ENCODE measurements around the gene FGD3. TPM values are rescaled to one million over a fixed set of nuclear protein-coding genes. Genes with fewer than 3 reads are reported as not detected.

The FGD3 gene
- total and polyA plus RNA-seq, 2 of the 8 experiments (the other 6 are each of a cell fraction or from before 2014, with no cell fraction given), result 1.4 to 1.9 TPM

DNA sequence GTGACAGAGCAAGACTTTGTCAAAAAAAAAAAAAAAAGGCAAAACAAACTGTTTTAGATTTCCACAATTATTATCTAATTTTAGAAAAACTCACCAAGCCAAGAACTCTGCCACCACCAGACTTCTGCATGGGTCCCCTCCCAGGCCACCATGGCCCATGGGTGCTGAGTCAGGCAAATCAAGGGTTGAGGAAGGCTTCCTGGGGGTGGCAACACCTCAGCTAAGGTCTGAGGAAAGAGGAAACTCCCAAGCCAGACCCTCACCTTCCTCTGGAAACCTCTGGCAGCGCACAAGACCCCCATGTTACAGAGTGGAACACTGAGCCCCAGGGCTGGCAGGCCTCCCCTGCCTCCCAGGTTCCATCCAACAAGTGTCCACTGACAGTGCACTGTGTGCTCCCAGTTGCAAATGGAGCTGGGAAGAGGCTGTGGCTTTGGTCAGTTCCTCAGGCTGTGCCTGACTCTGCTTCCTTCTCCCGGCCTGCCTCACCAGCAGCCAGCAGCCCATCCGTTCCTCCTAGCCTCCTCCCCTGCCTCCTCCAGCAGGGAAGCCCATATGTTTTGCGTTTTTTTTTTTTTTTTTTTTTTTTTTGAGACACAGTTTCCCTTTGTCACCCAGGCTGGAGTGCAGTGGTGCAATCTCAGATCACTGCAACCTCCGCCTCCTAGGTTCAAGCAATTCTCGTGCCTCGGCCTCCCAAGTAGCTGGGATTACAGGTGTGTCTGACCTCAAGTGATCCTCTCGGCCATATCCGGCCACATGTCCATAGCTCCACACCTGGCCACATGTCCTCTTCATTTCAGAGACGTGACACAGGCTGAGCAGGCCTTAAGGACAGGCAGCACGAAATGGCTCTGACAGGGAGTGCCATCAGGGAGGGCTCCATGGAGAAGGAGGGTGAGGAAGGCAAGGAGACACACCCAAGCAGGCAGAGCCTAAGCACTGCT lies 107.7 kb downstream of the FGD3 start (continued):
- TF ChIP-seq, protein P1, sequence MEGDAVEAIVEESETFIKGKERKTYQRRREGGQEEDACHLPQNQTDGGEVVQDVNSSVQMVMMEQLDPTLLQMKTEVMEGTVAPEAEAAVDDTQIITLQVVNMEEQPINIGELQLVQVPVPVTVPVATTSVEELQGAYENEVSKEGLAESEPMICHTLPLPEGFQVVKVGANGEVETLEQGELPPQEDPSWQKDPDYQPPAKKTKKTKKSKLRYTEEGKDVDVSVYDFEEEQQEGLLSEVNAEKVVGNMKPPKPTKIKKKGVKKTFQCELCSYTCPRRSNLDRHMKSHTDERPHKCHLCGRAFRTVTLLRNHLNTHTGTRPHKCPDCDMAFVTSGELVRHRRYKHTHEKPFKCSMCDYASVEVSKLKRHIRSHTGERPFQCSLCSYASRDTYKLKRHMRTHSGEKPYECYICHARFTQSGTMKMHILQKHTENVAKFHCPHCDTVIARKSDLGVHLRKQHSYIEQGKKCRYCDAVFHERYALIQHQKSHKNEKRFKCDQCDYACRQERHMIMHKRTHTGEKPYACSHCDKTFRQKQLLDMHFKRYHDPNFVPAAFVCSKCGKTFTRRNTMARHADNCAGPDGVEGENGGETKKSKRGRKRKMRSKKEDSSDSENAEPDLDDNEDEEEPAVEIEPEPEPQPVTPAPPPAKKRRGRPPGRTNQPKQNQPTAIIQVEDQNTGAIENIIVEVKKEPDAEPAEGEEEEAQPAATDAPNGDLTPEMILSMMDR (IDR thresholded peaks at IDR 0.05; ENCODE audit: control extremely low read depth in 1 of 3, insufficient read depth in 1 of 3, low read depth in 1 of 3, low read length in 3 of 3), result no peak
- TF ChIP-seq CEBPB (IDR thresholded peaks at IDR 0.05; ENCODE audit: low read depth, low read length) (no peak), BRCA1 (IDR thresholded peaks at IDR 0.05; ENCODE audit: low read depth, low read length) (no peak)
- TF ChIP-seq, protein P2, sequence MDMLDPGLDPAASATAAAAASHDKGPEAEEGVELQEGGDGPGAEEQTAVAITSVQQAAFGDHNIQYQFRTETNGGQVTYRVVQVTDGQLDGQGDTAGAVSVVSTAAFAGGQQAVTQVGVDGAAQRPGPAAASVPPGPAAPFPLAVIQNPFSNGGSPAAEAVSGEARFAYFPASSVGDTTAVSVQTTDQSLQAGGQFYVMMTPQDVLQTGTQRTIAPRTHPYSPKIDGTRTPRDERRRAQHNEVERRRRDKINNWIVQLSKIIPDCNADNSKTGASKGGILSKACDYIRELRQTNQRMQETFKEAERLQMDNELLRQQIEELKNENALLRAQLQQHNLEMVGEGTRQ (IDR thresholded peaks at IDR 0.05; ENCODE audit: low read length), result no peak

Data from H1 (cell line).